ENCODE results near the gene NAA50.
A peak's percentile ranks its signal among the peaks of the same experiment; 100 is the strongest.

NAA50 gene

DNA sequence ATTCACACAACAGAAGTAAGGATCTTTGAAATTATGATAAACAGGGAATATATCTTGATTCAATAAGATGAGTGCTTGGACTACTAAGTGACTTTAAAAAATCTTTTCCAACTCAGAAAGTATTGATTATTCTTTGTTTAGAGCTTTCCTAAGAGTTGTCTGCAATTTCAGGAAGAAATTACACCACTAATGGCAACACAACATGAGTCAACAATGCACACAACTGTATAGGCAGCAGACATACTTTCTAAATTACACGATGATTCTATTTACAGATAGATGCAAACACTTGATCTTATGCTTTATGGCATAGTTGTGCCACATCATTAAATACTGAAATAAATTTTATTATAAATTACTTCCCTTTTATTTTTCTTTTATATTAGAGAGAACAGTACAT is 4.4 kb downstream of the NAA50 start:
- DNase-seq = no peak

DNA sequence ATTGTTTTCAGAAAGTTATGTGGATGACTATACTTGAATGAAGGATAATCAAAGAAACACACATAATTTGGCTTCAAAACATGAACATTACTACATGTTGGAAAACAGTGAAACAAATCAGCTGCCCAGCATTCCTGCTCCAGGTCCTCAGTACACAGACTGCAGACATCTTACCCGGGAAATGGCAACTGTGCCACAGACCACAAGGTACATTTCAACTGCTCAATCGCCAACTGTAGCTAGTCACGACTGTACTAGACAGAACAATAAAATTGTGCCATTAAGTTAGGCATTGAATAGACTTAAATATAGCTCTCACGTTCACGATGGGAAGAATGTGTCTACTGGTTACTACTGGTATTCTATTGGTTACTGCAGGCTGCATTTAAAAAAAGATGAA is 5.0 kb downstream of the NAA50 start:
- DNase-seq = no peak

DNA sequence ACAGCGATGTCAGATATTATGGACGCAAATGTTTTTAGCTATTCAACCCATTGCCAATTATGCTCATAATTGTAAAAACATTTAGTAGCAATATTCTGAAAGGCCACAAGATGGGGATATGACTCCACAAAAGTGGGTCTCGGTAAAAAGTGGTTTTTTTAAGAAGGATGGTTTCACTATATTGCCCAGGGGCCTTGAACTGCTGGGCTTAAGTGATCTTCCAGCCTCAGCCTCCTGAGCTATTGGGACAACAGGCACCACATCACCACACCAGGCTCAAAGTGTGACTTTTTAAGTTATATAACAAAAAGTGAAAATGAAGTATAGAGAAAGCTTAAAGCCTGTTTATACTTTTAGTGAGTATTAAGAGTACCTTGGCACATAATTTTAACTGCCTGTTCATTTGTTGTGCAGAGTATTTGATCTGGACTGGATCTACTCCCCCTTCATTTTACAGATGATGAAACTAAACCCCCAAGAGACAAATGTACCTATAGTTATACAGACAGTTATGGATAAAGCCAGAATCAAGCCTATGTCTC is 9.4 kb downstream of the NAA50 start:
- DNase-seq = peak; percentile 66

DNA sequence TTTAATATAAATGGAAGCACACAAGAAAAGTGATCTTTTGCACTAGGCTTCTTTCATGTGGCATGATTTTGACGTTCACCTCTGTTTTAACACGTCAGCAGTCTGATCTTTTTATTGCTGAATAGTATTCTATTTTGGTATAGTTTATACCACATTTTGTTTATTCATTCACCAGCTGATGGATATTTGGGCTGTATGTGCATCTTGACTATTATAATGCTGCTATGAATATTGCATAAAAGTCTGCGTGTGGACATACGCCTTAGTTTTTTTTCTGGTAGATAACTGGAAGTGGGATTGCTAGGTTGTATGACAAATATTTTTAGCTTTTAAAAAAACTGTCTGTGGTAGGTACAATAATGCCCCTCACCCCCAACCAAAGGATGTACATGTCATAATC is 14.4 kb downstream of the NAA50 start:
- no peak for DNase-seq

DNA sequence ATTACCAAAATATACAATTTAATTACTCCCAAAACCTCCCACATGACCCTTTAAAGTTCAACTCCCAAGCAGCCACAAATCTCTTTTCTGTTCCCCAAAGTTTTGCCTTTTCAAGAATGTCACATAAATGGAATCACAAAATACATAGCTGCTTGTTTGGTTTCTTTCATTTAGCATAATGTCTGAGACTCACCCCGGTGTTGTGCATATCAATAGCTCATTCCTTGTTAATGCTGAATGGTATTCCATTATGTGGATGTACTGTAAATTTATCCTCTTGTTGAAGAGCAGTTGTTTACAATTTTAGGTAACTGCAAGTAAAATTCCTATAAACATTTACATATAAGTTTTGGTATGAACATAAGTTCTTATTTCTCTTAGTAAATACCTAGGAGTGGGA is 15.5 kb downstream of the NAA50 start:
- DNase-seq = no peak

DNA sequence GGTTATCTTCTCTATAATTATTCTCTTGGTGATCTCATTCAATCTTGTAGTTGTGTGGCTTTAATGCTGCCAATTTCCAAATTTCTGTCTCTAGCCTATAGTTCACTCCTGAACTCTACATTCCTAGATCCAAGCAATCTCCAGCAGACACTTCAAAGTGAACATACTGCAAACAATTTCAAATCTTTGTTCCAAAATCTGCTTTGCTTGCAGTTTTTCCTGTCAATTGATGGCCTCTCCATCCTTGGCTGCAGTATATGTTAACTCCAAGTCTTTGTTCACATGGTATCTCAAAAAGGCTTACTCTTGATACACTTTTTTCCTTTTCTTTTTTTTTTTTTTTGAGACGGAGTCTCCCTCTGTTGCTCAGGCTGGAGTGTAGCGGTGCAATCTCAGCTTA is 17.4 kb downstream of the NAA50 start:
- DNase-seq = no peak

DNA sequence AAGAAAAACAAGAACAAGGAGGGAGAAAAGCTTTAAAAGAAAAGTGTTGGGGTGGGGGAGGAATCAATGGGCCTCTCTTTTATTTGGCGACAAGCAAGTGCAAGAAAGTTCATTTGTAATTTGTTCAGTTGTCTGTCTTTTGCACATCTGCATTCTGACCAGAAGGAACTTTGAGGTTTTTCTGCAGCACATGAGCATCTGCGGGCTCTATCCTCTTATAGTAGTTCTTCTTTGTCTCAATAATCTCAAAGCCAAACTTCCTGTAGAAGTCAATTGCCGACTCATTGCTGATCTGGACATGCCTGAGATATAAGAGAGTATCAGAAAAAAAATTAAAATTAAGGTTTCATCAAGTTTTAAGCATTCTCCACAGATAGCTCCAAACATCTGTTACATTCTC is 24.4 kb downstream of the NAA50 start:
- DNase-seq = peak; percentile 77

DNA sequence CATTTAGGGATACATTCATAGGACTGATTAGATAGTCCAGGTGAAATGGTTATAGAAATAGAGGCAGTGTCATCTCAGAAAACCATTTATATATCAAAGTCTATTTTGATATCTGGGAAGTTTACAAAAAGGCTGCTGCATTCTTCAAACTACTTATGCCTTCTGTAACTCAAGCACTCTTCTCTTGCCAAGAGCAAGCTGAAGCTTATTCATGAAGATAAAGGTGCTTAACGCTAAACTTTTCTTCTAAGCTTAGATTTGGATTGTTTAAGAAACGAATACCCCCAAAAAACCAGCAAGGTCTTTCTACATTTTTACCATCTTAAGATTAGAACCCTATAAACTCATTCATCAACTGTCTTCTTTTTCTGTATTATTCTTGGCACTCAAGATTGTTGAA is 26.3 kb downstream of the NAA50 start:
- no peak for DNase-seq

DNA sequence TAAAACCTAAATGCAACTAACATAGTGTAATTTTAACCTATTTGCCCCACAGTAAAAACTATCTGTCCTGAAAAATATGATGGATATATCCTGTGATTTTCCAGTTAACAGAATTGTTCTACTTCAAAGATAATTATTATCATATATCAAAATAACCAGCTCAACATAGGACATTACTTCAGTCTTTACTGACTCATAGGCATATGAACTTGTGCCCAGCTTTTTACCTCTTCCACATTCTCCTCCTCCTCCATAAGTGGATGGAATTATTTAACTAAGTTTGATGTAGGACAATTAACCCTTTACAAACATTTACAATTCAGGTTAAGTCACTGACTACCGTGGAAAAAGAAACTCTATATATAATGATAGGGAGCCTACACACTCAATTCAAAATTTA is 26.8 kb downstream of the NAA50 start:
- DNase-seq = no peak

DNA sequence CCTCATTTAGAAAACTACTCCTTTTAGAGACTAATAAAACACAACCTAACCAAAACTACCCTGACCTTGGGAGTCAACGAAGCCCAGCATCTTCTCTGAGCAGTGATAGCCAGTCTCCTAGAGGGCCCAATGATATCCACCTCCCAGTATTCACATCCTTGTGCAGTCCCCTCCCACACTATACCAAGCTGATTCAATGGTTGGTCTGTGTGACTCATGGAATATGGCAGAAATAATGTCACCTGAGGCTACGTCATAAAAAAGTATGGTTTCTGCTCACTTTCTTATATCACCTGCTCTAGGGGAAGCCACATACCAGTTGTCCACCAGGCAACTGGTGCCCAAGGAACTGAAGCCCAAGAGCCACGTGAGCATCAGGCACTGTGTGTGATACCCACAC is 28.2 kb downstream of the NAA50 start:
- DNase-seq = no peak

DNA sequence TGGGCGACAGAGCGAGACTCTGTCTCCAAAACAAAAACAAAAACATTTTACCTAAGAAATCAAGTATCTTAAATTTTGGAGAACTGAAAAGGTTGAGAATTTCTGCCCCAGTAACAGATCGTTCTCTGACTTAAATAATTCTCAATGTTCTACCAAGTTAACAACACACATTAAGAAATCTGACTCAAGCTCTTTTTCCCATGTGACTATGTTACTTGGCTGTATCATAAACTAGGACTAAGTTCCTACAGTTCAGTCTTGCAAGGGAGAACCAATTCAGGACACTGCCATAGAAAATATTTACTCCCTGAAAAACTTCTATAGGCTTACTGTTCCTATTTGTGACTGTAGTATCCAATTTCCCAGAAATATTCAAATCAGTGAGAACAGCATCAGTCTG is 28.7 kb downstream of the NAA50 start:
- no peak for DNase-seq

DNA sequence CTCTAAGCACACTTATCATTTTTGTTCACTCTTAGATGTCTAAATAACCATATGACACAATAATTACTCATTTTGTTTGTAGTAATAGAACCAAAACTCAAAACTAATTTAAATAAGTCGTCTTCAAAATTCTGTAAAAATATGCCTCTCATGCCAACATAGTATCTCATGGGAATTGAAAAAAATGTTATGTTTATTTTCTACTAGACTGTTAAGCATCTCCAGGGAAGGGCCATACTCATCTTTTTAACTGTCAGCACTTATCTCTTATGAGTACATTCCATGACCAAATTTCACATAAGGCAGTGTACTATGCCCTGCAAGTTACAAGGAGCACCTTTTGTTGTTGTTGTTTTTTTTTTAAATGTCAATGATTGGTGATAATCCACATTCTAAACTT is 31.3 kb downstream of the NAA50 start:
- DNase-seq = no peak

DNA sequence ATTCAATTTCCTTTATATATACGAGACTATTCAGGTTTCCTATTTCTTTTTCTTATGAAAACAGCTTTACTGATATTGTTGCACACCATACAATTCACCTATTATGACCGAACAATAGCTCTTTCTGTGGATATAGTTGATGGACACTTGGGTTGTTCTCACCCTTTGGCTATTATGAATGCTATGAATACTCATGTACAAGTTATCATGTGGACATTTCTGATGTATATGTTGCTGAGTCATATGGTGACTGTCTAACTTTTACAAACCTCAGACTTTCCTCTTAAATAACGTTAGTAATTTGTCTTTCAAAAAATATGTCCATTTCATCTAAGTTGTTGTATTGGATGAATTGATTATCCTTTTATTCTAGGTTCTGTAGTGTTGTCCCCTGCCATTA is 33.9 kb downstream of the NAA50 start:
- no peak for DNase-seq

DNA sequence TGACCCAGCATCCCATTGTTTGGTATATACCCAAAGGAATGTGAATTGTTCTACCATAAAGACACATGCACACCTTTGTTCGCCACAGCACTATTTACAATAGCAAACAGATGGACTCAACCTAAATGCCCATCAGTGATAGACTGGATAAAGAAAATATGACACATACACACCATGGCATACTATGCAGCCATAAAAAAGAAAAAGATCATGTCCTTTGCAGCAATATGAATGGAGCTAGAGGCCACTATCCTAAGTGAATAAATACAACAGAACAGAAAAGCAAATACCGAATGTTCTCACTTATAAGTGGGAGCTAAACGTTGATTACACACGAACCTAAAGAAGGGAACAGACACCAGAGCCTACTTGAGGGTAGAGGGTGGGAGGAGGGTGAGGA is 38.2 kb downstream of the NAA50 start:
- no peak for DNase-seq

DNA sequence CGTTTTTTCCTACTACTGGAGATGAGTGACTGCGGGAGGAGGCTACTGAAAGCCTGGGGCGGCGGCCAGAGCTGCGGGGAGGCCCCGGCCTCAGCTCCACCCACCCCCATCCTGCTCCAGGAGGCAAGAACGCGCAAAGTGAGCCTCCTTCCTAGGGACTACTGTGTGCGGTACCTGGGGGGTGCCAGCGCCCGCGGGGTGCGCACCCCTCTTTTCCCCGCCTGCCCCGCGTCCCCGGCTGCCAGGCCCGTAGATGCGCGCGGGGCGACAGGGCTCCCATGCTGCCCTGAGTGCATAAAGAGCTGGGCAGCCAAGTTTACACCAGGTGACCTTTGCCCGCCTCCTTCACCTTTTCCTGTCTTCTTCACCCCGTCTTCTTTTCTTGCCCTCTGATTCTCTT is 47.1 kb downstream of the NAA50 start:
- no peak for DNase-seq

DNA sequence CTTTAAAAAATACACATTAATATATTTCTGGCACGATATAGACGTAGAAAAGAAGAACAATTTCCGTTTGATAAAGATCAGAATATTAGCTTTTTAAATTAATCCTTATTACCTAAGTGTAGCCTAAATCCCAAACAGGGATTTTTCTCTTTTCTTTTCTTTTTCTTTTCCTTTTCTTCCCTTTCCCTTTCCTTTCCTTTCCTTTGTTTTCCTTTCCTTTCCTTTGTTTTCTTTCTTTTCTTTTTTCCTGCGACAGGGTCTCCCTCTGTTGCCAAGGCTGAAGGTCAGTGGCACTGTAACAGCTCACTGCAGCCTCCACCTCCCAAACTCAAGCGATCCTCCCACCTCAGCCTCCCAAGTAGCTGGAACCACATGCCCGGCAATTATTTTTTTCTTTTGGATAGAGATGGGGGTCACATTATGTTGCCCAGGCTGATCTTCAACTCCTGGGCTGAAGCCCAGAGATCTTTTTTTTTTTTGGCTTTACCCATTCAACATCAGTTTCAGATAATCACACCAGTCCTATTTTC is 47.8 kb downstream of the NAA50 start:
- DNase-seq = no peak

DNA sequence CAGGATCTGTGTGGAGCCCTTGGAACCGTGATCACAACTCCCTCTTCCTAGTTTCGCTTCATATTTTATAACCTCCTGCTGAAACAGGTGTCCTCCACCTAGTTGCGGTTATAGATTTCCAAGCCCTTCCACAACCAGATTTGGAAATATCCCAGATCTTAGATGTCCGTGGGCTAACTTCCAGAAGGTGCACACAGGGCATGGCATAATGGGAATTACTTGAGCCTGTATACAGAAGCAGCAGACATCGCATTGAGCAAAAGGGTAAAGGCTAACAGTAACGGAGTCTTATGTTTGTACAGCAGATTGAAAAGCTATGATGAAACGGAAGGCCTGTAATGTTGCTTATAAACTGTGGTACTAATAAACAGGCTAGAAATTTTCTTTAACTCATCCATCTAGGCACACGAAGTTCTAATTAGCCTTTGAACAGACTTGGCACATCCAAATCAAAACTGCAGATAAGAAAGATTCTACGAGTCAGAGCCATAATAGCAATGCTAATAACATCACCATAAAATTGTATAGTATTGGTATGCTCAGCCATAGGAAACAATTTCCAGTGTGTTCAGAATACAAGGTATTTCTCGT is 48.5 kb downstream of the NAA50 start:
- no peak for DNase-seq

DNA sequence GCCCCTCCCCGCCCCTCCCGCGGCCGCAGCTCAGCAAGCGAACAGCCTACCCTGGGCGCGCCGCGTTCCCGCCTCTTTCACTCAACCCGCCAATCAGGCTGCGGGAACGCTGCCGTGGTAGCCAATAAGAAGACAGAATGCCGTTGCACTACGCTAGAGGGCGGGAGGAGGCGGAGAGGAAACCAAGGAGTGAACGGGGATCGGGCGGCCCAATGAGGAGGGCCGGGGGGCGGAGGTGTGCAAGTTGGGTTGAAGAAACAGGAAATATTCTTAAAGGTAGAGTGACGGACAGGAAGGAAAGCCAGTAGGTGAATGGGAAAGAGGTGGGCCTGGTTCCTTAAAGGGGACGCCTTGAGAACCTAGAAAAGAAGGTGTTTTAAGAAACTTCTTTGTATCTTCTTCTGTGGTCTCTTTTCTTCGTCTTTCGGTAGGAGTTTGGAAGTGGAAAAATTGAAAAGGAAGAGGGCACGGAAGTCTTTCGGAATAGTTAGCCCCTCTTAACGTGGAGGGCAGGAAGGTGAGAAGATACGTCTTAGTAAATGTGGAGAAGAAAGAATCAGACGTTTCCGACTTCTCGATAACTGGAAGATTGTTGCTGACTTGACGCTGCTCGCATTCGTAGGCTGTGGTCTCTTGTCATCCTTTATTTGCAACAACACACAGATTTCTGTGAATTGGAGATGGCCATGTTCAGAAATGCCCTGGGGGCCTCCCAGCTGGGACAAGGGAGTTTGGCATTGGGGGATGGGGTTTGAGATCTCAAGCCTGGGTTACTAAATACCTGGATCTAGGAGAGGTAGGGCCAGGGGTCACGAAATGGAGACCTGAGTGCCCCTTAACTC is 49.2 kb downstream of the NAA50 start:
- DNase-seq = peak; percentile 99

DNA sequence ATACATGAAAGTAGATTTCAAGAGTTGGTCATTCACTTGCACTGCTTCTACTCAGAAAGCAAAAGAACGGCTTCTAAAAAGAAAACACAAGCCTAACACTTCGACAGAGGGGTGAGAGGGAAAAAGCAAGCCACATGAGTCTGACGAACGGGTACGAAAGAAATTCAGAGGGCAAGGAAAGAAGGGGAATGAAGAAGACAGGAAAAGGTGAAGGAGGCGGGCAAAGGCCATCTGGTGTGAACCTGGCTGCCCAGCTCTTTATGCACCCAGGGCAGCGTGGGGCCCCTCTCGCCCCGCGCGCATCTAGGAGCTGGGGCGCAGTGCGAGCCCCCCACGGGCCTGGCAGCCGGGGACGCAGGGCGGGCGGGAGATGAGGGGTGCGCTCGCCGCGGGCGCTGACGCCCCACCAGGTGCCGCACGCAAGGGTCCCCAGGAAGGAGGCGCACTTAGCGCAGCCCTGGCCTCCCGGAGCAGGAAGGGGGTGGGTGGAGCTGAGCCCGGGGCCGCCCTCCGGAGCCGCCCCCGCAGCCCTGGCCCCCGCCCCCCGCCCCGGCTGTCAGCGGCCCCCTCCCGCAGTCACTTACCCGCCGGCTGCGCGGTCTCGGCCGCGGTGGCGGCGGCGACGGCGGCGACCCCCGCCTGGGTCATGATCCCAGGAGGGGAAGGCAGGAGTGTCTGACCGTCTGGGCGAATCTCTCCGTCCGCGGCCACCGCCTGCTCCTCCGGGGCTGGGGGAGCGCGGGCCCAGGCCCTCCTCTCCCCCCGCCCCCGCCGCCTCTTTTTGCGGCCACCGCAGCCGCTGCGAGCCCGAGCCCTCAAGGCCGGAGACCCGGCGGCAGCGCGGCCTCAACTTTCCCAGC is 50.0 kb downstream of the NAA50 start, which contains the start of gene USF3:
Gene USF3, minus strand, starts transcription at position 857 of the 860 bp plus-strand sequence. CDS start 21,764 bp downstream, outside the sequence.
- peak; percentile 35 for DNase-seq

DNA sequence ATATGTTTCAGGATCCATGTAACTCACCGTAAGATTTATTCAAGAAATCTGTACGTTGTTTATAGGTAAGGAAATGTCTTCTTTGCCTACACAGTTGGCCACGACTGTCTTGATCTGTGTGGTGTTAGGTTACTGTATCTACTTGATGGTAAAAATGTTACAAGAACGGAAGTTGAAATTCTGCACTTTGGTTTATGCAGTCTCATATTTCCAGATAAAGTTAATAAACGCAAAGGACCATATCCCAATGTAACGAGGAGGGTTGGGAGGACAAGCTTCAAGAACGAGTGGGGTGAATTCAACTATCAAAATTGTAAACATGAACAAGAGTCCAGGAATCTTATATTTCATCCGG is 50.6 kb downstream of the NAA50 start:
- no peak for DNase-seq

DNA sequence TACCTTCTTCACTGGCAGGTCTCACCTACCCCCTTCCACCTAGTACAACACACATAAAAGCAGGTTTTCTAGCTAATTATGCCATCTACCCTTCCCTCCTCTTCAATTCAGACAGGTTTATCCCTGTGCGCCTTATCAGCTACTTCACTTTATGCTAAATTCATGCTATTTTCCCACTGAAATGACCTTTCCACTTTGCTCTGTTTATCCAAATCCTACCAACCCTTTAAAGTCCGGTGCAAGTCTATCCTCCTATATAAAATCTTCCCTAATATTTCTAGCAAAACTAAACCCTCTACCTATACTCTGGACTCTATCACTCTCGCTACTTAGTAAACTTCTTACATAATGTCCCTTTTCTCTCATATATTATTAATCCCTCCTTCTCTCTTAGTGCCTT is 55.6 kb downstream of the NAA50 start:
- DNase-seq = no peak

DNA sequence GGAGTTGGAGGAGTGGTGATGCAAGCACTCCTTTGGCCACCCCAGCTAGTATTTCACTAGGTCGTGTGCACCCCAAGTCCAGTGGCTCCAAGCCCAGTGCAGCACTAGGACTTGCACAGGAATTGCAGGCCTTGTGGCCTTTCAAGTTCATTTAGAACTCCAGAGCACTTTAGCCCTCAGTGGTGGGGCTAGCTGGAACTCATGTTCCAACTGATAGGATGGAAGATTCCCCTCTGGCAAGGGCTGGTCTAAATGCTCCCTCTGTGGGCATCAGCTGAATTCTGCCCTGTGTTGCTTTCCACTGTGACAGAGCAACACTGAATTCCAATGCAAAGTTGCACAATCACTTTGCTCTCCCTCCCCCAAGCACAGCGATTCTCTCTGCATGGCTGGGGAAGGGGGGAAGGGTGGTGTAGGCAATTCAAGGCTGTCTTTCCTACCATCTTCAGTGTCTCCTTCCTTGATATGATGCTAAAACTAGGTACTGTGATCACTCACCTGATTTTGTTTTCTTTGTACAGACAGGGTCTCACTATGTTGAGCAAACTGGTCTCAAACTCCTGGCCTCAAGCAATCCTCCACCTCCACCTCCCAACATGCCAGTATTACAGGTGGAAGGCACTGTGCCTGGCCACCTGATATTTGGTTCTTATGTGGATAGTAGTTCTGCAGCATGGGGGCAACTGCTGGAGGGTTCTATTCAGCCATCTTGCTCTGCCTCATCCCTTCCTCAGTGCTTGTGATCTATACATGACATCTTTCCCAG is 59.9 kb downstream of the NAA50 start:
- DNase-seq = peak; percentile 46

DNA sequence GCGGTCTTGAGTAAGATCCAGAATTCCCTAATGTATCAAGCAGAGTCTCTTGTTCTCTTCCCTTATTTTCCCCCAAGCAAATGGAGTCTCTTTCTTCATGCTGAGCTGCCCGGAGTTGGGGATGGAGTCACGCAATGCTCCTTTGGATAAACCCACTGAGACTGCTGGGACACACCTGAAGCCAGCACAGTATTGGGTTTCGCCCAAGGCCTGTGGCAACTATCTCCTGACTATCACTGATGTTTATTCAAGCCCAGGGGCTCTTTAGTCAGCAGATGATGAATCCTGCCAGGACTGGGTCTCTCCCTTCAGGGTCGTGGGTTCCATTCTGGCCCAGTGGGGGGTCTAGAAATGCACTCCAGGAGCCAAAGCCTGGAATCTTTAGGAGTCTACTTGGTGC is 60.9 kb downstream of the NAA50 start:
- DNase-seq = no peak

Data from MV-4-11 (cell line).